GM19372 (cell line): Measurements from ENCODE around the gene INTS1.

ENCODE experiments used
- ATAC-seq: cut with Tn5 transposase; IDR thresholded peaks from one replicate; pipeline ENCODE4 v1.9.1; 2021; ENCODE audit warnings: mild to moderate bottlenecking, low read depth, moderate library complexity; ENCODE audit not compliant: unreplicated experiment

The INTS1 gene

GRCh38 chr7:1542329-1542728, 38.1 kb upstream of the INTS1 start:
- ATAC-seq = no peak

GRCh38 chr7:1541431-1542162, 37.4 kb upstream of the INTS1 start:
- no peak for ATAC-seq

- ATAC-seq = no peak
These were observed 36.6 kb upstream of the INTS1 start for GRCh38 chr7:1540776-1541271.

GRCh38 chr7:1539882-1540775, 35.9 kb upstream of the INTS1 start:
- no peak for ATAC-seq

GRCh38 chr7:1539181-1539881, 35.1 kb upstream of the INTS1 start:
- no peak for ATAC-seq

GRCh38 chr7:1538544-1539180, 34.5 kb upstream of the INTS1 start:
- ATAC-seq = no peak

- ATAC-seq = no peak
These were observed 33.6 kb upstream of the INTS1 start for GRCh38 chr7:1537535-1538412.

GRCh38 chr7:1536743-1537534, 32.8 kb upstream of the INTS1 start:
- ATAC-seq = no peak

GRCh38 chr7:1536455-1536742, 32.2 kb upstream of the INTS1 start:
- ATAC-seq = no peak

GRCh38 chr7:1535701-1536454, 31.7 kb upstream of the INTS1 start:
- no peak for ATAC-seq

GRCh38 chr7:1535100-1535458, 30.9 kb upstream of the INTS1 start:
- no peak for ATAC-seq

GRCh38 chr7:1534330-1535099, 30.3 kb upstream of the INTS1 start:
- ATAC-seq = no peak

GRCh38 chr7:1533547-1534329, 29.5 kb upstream of the INTS1 start:
- no peak for ATAC-seq

GRCh38 chr7:1533255-1533546, 29.0 kb upstream of the INTS1 start:
- no peak for ATAC-seq

- no peak for ATAC-seq
These were observed 28.5 kb upstream of the INTS1 start for GRCh38 chr7:1532456-1533254.

- no peak for ATAC-seq
These were observed 27.8 kb upstream of the INTS1 start for GRCh38 chr7:1531979-1532455.
